Right renal cortex interstitium (tissue), 3 donors: ENCODE data around the gene OTOGL. TPM values are rescaled to one million over a fixed set of nuclear protein-coding genes. Genes with fewer than 3 reads are reported as not detected.
"Not testable (repeated sequence)": the region's sequence is repeated elsewhere in the genome, so short reads cannot be mapped to it uniquely, and the experiment has no call there.

ENCODE experiments used
- DNase-seq, 3 donors: peaks; one replicate each; pipeline ENCODE4 v3.0.0-alpha.2; 2013; ENCODE audit warnings: low read depth in 3 of 3, low spot score in 2 of 3
- polyA plus RNA-seq, 3 donors: library from polyadenylated mRNA; unstranded; fragments of 120-200 nt; gene quantifications; one replicate each; pipeline ENCODE4 v1.2.1, GENCODE V29; 2013; ENCODE audit not compliant: insufficient read length in 3 of 3

The OTOGL gene
- polyA plus RNA-seq, 3 donors: 0.83 to 1.0 (median 0.92) TPM

DNA sequence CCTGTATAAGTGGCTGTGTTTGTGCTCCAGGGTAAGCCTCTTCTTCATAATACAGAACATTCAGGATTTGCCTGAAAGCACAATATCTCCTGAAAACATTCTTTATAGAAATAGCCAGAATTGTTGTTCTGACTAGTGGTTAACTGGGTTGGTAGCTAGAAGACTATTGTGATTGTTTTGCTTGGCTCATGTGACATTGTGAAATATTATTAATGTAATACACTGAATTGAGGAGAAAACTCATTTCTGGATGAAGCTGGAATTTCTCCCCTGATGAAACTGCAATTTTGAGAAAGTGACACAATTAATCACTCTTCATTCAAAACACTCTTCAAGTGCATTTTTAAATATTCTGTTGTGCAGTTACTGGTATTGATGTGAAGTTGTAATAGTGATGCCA is 172.4 kb downstream of the OTOGL start:
- no peak for DNase-seq

DNA sequence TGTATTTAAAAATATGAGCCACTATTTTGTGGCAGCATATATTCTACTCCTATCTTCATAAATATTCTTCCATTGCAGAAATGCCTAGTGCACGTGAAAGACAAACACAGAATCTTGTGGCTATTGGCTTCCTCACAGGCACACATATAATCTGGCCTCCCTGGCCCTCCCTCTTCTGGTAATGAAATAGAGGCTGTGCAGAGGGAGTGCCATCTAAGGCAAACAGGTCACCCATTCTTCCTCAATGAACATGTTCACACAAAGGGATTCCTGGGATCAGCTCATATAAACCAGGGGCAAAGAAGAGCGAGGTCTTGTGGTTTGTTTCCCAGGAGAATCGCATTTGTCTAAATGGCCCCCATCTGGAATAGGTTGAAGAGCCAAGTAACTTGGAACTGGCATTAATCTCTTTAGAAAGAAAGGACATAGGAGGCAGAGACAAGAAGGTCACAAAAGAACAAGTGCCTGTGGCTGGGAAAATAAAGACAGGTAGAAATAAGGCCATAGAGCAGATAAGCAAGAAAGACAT is 173.1 kb downstream of the OTOGL start:
- no peak for DNase-seq

DNA sequence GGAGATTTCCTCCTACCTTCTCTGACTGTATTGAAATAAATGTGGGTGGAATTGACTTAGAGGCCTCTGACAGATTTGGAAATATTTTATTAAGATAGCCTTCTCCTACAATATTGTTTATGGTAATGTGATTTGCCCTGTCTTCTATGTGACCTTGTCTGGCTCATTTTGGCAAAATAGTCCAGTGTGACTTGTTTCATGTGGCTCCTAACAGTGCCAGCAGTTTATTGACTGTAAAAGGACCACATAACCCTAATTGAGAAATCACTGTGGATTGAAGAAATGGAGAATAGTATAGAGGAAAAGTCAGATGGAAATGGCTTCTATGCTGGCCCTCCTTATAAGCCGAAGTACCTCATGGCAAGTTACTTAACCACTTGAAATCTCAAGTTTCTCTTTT is 173.8 kb downstream of the OTOGL start:
- DNase-seq: no peak

DNA sequence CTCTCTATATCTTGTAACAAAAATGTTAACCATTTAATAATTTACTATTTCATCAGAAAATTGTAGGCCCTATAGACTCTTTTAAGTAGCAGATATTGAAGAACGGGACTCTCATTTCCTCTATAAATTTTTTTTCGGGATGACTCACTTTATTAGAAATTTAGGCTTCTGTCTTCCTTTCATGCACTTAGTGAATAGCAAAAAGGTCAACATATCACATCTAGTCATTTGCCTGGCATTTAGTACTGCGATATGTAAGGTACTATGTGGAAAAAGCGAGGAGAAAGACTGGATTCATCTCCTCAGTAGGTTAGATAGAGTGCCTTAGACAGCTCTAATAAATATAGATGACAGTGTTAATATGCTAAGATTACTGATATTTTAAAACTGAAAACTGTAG is 178.4 kb downstream of the OTOGL start:
- no peak for DNase-seq

DNA sequence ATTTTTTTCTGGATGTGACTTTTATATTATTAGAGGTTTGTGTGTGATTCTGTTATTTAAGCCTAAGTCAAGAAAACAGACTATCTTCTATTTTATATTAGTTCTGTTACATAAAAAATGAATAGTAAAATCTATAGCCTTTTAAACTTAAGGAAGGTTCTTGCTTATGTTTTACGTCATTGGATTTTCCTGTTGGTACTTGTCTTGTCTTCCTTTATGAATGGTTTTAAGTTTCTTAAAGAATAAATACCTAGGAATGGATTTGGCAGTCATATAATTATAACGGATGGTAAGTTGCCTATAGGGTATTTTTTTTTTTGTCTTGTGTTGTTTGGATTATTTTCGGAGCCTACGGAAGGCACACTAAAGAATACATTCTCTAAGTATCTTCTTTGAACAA is 182.9 kb downstream of the OTOGL start:
- DNase-seq: no peak

DNA sequence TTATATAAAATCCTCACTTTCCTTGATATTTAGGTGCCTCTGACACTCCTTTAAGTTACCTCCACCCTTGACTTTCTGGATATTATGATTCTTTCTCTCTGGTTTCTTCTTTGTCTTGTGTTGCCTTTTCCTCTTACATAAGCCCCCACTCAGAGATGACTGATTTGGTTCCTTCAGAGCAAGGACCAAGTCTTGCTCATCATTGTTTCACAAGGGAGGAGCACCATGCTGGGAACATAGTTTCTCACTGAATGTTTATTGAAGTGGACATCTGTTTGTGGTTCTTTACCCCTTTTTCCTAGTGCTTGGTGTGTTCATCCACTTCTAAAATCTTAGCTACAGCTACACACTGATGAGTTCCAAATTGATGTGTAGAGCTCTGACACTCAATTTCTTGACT is 183.4 kb downstream of the OTOGL start:
- DNase-seq: no peak

DNA sequence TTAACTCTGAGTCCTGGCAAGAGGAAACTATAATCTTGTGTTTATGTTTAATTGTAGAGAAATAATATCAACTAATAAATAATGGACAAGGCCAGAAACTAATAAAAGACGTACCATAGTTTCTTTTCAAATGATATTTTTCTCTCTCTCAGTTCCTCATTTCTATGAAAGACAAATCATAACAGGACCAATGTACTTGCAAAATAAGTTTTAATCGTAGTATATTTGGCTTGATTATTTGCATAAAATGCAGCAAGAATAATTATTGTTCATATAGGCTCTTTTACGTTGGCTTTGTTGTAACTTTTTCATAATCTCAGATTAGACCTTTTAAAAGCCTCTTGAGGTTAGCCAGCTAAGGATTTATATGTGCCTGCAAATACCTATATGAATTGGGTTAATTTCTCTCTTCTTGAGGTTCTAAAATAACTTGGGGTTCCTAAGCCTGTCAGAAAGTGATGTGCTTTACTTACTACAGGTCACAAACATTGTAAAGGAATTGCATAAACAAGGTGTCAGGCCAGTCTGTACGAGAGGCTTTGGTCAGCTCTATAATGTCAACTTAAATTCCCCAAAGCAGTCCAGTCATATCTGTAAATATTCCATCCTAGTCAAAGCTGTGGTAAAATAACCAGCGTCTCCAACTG is 191.9 kb downstream of the OTOGL start:
- no peak for DNase-seq

DNA sequence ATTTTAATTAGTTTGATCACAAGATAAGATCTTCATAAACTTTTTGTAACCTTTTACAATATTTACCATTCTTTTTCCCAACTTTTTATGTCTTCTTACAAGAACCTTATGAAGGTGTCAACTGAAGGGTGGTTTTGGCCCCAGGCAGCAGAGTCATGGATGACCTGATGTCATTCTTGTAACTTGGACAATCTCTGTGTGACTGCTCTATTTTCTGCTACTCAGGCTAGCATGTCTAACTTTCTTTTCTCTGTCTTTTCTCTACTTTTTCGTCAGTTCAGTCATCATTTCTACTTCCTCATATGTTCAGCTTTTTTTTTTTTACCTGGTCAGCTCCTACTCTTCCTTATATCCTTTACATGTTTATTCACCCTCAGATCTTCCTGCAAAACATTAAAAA is 194.0 kb downstream of the OTOGL start:
- DNase-seq: no peak

DNA sequence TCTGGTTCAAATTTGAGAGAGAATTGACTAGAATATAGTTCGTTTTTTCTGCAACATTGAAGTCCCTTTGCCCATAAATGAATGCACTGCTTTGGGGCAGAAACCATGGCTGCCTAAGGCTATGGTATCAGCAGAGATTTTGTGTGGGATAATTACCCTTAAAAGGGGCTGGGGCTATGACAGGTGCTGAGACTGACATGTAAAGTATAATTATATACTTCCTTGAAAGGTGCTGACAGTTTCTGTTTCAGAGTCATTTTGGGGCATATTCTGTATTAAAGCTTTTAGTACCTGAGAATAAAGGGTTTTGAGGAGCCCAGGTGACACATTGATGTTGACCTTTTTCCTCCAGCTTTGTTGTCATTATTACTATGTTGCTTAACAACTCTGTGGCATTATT is 194.4 kb downstream of the OTOGL start:
- no peak for DNase-seq

DNA sequence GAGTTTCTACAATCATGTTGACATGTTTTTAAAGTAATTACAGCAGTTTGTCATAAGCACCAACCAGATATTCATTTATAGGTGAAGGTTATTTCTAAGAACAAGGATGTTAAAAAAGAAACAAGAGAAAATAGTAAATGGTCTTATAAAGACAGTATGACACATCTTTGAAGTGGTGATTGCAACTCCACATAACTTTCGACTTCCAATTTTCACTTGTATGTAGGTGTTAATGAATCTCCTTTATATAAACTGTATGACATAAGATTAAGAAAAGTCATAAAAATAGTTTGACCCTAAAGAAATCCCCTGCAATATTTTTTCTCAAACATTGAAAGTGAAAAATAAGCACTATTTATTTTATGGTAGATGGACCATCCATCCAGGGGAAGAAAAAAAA is 199.9 kb downstream of the OTOGL start:
- no peak for DNase-seq

DNA sequence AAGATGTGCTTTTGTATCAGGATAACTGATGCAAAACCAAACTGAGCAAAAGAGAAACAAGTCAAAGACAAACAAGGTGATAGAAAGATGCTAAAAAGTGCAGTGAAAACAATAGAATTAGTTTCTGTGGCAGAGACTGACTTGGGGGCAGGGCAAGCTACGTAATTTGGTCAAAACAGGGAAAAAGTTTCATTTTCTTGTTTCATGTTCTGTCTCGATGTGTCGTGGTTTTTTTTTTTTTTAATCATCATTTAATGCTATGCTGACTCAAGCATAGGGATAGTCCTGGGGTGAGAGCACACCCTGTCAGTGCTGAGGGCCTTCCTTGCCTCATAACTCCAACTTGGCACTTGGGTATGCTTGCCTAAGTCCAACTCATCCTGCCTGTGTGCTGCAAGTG is 200.6 kb downstream of the OTOGL start:
- no peak for DNase-seq

DNA sequence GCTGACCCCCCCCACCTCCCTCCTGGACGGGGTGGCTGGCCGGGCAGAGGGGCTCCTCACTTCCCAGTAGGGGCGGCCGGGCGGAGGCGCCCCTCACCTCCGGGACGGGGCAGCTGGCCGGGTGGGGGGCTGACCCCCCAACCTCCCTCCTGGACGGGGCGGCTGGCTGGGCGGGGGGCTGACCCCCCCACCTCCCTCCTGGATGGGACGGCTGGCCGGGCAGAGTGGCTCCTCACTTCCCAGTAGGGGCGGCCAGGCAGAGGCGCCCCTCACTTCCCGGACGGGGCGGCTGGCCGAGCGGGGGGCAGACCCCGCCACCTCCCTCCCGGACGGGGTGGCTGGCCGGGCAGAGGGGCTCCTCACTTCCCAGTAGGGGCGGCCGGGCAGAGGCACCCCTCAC is 208.1 kb downstream of the OTOGL start:
- DNase-seq: not testable (repeated sequence)

DNA sequence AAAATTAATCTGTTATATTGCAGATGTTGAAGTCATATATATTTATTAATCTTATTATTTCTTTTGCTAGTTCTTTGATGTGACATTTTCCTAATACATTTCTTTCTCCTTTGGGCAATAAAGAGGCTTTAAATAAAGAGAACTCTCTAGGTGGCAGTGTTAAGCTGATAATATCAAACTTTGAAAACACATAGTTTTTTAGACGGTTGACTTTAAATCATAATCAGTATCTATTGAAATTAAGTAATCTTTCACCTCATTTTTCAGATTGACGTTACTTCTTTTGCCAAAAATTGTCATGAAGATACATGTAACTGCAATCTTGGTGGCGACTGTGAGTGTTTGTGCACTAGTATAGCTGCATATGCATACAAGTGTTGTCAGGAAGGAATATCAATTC is 213.9 kb downstream of the OTOGL start:
- DNase-seq: no peak

DNA sequence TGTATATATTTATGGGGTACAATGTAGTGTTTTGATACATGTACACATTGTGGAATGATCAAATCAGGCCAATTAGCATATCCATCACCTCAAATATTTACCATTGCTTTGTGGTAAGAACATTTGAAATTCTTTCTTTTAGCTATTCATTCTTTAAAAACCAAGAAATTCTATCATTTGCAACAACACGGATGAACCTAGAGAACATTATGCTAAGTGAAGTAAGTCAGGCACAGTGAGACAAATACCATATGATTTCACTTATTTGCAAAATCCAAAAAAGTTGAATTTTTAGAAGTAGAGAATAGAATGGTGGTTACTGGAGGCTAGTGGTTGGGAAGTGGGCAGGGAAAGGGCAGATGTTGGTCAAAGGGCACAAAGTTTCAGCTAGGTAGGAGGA is 215.4 kb downstream of the OTOGL start:
- no peak for DNase-seq

DNA sequence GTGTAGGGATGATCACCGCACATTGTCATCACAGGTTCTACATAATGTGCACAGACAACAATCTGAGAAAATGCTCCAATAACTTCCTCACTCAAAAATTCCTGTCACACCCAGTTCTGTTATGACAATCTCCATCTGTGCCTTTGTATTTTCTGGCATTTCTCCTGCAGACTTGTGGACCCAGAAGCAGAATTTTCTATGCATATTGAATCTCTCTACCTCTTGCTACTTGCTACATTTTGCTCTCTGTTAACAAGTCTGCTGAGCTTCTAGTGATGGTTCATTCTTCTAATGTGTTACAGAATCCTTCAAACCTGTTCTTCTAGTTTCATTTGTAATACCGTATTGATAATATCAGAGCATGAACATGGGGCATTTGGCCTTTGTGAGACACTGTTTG is 216.9 kb downstream of the OTOGL start:
- DNase-seq: no peak

DNA sequence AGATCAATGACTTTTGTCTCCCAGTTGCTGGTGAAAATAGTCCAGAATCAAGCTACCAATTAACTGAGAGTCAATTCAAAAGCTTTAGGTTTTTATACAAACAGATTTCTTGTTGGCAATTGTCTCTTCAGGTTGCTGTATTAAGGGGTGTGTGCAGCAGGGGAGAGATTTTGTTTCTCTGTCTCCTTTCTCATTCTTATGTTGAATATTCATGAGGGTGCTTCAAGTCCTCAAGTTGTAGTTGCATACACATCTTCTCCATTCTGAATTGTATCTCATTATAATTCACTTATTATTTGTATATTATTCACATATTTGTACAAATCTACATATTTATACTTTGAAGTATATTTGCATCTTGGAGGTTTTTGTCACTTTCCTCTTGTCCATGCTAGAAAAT is 218.0 kb downstream of the OTOGL start:
- DNase-seq: no peak

DNA sequence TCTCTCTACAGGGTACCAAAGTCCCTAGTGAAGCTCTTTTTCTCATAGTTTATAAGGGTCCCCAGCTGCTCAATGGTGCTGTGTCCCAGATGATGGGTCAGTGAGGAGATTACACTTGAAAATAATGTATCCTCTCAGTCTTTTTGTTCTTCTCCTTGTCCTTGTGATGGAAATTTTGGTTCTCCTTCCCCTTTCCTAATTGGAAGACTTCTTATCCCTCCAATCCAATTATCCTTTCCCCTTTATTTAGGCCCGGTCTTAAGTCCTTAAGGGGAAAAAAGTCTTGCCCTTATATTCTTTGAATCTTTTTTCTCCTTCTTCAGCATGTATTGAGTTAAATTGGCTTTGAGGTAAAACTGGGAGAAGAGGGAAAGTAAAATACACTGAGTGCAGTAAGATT is 218.6 kb downstream of the OTOGL start:
- DNase-seq: no peak

DNA sequence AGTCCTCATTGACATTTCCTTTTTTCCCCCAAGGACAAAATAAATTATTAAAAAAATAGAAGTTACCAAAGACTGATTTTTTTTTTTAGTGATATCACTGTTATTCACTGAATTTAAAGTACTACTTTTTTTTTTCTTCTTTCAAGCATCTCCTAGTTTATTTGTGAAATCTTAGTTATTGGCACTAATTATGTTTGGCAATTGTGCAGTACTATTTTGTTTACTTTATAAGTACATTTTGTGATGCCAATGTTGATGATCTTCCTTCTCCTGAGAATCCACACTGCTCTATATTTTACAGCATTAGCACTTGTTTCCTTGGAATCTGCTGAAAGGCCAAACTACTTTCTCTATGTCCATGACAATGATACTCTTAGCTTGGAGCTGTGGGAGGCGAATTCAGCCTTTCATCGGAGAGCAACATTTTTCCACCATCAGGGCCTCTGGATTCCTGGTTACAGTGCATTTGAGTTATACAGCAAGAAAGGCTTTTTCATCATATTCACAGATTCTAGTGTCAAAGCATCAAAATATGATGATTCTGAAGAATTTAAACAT is 220.9 kb downstream of the OTOGL start:
- DNase-seq: no peak

DNA sequence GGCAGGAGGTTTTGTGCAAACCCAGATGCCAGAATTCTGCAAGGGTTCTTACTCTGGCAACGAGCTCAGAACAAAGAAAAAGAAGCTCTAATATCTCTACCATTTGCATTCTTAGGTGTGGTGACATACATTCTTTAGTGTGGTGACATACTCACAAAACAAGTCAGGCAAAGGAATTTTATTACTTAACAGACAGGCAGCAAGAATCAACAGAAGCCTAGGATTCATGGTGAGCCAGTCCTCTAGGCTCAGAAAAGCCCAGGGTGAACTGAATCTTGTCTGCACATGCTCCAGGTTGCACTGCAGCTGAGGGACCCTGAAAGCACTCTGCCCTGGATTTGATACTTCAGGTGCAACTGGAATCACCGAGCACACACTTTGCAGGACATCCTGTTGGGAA is 222.3 kb downstream of the OTOGL start:
- no peak for DNase-seq

DNA sequence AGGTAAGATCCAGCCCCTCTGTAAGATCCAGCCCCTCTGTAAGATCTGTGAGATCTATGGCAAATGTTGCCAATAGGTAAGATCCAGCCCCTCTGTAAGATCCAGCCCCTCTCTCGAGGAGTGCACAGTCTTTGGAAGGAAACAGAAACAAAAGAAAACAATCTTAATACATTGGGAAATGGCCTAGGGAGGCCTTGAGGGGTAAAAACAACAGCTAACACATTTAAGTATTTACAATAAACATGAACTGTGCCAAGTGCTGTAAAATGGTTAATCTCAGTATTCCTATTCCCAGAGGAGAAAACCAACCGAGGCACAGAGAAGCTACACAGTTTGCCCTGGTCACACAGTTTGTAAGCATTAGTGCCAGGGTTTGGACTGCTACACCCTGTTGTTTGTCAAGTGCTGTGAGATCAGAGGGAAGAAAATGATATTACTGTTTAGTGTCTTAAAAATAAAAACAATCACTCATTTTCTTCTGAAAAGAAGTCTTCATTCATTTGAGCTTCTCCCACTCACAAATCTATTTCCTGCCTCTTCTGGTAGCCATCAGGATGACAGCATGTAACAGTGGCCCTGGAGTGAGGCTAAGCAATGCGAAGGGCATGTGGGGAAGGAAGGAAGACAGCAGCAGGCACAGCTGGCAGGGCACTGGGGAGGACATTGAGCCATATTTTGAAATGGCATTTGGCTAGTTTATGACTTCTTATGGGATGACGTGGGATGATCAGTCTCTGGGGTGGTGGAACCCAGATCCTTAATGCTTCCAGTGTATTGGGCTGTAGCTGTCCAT is 226.0 kb downstream of the OTOGL start:
- no peak for DNase-seq

DNA sequence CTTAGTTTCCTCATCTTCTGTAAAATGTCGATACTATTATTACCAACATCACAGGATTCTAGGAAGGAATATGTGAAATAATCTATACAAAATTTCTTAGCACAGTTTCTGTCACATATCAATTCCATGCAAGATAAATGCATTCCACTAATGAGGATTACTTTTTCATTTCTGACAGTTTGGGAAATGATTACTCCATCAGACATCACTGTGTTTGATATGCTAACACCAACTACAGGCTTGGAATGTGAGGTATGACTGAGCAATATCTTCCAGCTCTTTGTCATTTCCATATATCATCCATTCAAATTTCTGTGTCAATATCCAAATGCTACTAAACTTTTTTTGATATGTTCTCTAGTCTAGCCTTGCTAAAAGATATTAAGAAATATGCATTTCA is 233.5 kb downstream of the OTOGL start:
- no peak for DNase-seq

DNA sequence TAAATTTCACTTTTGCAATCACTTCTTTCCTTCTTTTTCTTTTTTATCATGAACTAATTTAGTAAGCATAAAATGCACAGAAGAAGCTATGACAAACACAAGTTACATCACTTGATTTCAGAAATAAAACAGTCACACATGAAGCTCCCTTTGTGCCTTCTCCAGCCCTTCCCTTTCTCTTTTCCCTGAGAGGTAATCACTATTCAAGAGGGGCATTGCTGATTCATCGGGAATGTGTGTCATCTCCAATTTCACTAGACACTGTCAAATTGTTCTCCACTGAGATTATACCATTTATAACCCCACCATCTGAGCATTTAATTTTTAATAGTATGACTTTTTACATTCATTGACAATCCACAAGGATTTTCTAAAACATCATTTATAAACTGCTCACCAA is 253.1 kb downstream of the OTOGL start:
- DNase-seq: no peak
